ENCODE results near the gene KCNE1.

DNA sequence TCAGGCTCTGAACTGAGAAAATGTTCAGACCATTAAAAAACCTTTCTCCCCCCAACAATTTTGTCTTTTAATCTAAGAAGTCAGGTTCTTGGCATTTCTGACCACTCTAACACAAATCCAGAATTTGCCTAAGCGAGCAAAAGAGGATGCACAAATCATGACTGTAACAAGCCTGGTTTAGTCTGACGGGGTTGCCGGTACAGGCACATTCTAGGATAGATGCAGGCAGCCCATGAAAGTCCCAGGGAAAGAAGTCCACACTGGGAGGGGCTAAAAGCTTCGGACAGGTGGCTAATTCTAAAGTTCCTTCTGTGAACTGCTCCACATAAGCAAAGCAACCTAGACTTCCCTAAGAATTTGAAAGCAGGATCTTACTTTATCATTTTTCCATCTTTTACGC, 48.0 kb upstream of the KCNE1 start:
- TF ChIP-seq RAD21 (IDR thresholded peaks at IDR 0.05; ENCODE audit: low read length) = no peak
- TF ChIP-seq, protein P1, sequence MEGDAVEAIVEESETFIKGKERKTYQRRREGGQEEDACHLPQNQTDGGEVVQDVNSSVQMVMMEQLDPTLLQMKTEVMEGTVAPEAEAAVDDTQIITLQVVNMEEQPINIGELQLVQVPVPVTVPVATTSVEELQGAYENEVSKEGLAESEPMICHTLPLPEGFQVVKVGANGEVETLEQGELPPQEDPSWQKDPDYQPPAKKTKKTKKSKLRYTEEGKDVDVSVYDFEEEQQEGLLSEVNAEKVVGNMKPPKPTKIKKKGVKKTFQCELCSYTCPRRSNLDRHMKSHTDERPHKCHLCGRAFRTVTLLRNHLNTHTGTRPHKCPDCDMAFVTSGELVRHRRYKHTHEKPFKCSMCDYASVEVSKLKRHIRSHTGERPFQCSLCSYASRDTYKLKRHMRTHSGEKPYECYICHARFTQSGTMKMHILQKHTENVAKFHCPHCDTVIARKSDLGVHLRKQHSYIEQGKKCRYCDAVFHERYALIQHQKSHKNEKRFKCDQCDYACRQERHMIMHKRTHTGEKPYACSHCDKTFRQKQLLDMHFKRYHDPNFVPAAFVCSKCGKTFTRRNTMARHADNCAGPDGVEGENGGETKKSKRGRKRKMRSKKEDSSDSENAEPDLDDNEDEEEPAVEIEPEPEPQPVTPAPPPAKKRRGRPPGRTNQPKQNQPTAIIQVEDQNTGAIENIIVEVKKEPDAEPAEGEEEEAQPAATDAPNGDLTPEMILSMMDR (conservative IDR thresholded peaks at IDR 0.05; ENCODE audit: low read depth, low read length) = no peak
- no peak for TF ChIP-seq POLR2A (IDR thresholded peaks at IDR 0.05; ENCODE audit: low read depth, low read length)
- TF ChIP-seq, protein P2, sequence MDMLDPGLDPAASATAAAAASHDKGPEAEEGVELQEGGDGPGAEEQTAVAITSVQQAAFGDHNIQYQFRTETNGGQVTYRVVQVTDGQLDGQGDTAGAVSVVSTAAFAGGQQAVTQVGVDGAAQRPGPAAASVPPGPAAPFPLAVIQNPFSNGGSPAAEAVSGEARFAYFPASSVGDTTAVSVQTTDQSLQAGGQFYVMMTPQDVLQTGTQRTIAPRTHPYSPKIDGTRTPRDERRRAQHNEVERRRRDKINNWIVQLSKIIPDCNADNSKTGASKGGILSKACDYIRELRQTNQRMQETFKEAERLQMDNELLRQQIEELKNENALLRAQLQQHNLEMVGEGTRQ (IDR thresholded peaks at IDR 0.05; ENCODE audit: low read depth, low read length) = no peak
